Stimulated activated naive CD4-positive, alpha-beta T cell (primary cell): Measurements from ENCODE around the gene TSR3.

Experiments
- DNase-seq, 6 experiments: peaks; one replicate each; lab custom pipeline; 2025; lab: John Stamatoyannopoulos, UW

Gene TSR3

GRCh38 chr16:1308977-1309885 is 42.4 kb downstream of the TSR3 start, which contains the start of gene UBE2I:
UBE2I (plus strand) TSS chr16:1309636; CDS start chr16:1314031, 4,395 bp downstream.
- peak; percentile 93 to 99 (median 98) for DNase-seq

GRCh38 chr16:1308036-1308976 is 43.4 kb downstream of the TSR3 start:
- no peak for DNase-seq

- no peak for DNase-seq
Observed at GRCh38 chr16:1306334-1306733, 45.3 kb downstream of the TSR3 start.

GRCh38 chr16:1305823-1306222 is 45.9 kb downstream of the TSR3 start:
- DNase-seq, result no peak

- no peak for DNase-seq
Observed at GRCh38 chr16:1301562-1301961, 50.1 kb downstream of the TSR3 start.

GRCh38 chr16:1300664-1301476 is 50.8 kb downstream of the TSR3 start:
- DNase-seq, result peak; percentile 21 to 72 (median 64)

GRCh38 chr16:1299868-1300203 is 51.8 kb downstream of the TSR3 start:
- DNase-seq, result no peak
